GM10266 (cell line): ENCODE results near the gene SENP5.
"Not testable (repeated sequence)": the region's sequence is repeated elsewhere in the genome, so short reads cannot be mapped to it uniquely, and the experiment has no call there.

Experiments used
- DNase-seq: peaks from one replicate; pipeline ENCODE4 v3.0.0; 2012; ENCODE audit errors: extremely low spot score
- TF ChIP-seq, protein P1 (sequence below): IDR thresholded peaks from 2 replicates; pipeline ENCODE4 v1.5.1; 2012; ENCODE audit warnings: mild to moderate bottlenecking, low read depth; ENCODE audit not compliant: control insufficient read depth, insufficient read depth; ENCODE audit errors: missing control alignments

The SENP5 gene, protein sequence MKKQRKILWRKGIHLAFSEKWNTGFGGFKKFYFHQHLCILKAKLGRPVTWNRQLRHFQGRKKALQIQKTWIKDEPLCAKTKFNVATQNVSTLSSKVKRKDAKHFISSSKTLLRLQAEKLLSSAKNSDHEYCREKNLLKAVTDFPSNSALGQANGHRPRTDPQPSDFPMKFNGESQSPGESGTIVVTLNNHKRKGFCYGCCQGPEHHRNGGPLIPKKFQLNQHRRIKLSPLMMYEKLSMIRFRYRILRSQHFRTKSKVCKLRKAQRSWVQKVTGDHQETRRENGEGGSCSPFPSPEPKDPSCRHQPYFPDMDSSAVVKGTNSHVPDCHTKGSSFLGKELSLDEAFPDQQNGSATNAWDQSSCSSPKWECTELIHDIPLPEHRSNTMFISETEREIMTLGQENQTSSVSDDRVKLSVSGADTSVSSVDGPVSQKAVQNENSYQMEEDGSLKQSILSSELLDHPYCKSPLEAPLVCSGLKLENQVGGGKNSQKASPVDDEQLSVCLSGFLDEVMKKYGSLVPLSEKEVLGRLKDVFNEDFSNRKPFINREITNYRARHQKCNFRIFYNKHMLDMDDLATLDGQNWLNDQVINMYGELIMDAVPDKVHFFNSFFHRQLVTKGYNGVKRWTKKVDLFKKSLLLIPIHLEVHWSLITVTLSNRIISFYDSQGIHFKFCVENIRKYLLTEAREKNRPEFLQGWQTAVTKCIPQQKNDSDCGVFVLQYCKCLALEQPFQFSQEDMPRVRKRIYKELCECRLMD

DNA sequence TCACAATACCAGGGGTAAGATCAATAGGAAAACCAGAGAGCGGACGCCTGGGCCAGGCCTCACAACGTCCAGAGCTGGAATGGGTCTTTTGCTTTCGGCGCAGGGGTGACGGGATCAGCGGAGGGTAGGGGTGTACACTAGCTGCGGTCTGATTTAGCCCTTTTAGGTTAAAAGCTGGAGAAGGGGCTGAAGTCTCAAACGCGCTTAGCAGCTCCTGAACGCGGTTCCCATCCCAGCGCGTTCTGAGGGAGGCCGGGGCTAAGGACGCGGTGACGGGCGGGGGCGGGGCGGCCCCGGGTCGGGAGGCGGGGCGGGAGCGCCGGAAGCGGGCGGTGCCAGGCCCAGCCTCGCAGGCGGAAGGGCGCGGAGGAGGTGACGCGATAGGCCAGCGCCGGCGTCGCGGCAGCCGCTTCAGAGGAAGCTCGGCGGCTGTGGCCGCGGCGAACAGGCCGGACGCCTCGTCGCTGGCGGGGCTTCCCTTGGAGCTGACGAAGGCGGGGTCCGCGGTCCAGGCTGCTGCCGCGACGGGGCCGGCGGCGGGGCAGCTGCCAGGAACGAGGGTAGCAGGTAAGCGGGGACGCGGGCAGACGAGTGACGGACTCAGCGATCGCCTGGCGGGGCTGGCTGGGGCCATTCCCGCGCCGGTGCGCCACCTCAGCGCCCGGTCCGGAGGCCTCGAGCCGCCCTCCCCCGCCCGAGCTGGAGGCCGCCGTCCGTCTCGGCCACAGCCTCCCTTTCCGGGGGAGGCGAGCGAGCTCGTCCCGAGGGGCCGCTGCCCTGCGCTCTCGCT lies at the start of gene SENP5:
Gene SENP5, plus strand, starts transcription at position 414 of the 790 bp plus-strand sequence. CDS start 17,262 bp downstream, outside the sequence.
- peak; percentile 99 for DNase-seq
- TF ChIP-seq, protein P1, sequence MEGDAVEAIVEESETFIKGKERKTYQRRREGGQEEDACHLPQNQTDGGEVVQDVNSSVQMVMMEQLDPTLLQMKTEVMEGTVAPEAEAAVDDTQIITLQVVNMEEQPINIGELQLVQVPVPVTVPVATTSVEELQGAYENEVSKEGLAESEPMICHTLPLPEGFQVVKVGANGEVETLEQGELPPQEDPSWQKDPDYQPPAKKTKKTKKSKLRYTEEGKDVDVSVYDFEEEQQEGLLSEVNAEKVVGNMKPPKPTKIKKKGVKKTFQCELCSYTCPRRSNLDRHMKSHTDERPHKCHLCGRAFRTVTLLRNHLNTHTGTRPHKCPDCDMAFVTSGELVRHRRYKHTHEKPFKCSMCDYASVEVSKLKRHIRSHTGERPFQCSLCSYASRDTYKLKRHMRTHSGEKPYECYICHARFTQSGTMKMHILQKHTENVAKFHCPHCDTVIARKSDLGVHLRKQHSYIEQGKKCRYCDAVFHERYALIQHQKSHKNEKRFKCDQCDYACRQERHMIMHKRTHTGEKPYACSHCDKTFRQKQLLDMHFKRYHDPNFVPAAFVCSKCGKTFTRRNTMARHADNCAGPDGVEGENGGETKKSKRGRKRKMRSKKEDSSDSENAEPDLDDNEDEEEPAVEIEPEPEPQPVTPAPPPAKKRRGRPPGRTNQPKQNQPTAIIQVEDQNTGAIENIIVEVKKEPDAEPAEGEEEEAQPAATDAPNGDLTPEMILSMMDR: no peak

DNA sequence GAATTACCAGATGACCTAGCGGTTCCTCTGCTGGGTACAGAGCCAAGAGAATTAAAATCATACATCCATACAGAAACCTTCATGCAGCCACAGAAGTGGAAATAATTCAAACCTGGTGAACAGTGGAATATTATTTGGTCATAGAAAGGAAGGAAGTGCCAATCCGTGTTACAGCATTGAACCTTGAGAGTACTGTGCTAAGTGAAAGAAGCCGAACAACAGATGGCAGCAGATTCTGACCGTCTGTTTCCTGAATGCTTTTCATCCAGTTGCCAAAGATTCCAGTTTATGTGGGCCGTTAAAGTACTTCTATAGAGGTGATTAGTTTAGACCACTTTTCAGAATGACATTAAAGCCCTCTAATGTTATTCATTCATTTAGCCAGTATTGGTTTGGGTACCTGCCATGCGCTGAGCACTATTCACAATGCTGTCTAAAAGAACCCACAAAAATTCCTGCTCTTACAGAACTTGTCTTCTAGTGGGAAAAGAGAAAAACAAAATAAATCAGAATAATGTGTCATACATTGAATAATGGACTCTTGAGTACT lies 45.8 kb upstream of the SENP5 start:
- TF ChIP-seq, protein P1: no peak
- no peak for DNase-seq

DNA sequence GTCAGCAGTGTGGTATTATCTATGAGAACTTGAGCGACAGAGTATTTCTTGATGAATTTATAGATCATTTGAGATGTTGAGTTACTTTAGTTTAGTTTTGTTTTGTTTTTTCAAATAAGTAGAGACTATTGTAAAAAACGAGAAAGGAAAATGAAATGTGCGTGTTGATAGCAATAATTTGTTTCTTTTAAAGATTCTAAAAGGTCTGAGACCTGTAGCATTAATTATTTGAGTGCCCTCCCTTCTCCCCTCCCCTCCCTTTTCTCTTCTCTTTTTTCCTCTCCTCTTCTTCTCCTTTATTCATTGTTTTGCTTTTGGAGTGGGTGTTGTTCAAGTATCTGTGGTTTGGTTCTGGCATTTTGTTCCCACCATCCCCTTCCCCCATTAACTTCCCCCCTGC lies 38.1 kb upstream of the SENP5 start:
- DNase-seq: not testable (repeated sequence)

DNA sequence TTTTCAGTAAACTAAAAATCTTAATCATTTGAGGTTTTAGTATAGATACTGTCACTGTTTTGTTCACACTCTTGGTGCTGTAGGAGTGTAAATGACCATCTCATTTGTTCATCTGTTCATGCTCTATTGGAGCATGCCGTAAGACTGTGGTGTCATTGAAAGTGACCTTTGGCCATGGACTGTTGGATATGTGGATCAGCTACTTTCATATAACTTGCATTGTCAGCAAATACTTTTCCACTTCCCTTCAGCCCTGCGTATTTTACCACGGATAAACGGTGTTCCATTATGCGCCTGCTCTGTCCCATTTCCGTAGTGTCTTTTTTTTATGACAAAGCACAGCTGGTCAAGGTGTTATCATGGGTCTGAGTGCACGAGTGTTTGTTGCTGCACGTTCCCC lies 32.6 kb upstream of the SENP5 start:
- DNase-seq: no peak
- TF ChIP-seq, protein P1: no peak

DNA sequence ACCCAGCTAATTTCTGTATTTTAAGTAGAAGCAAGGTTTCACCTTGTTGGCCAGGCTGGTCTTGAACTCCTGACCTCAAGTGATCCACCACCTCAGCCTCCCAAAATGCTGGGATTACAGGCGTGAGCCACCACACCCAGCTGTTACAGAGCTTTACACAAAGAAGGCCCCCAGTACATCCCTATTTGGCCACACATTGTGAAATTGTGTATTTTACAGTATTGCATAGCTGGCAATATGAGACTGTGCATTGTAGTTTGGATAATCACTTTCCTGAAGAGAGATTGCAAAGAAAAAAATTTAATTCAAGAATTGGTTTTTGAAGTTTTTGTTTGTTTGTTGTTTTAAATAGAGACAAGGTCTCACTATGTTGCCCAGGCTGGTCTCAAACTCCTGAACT lies 31.1 kb upstream of the SENP5 start:
- DNase-seq: not testable (repeated sequence)

DNA sequence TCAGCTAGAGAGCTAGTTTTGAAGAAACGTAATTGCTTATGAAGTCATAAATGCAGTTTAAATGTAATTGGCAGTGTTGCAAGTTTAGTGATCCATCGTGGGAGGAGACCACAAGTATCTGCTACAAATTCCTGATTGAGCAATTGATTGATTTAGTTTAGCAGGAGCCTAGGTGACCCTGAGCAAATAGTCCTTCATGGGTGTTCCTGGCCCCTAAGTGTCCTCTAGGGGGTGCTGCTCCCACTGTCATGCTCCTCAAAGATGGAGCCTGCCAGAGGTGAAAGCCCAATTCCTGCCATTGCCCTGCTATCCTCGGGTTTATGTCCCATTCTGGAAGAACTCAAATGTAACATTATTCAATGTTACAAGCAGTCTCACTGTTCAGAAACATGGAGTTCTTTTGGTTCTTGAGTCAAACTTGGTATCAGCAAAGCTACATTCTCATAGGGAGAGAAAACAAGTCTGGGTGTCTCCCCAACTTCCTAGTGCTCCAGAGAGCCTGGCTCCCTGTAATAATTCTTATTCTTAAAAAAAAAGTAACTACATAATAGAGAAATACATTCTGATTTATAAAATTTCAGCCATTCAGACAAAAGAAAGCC lies 29.8 kb upstream of the SENP5 start:
- peak; percentile 90 for DNase-seq

DNA sequence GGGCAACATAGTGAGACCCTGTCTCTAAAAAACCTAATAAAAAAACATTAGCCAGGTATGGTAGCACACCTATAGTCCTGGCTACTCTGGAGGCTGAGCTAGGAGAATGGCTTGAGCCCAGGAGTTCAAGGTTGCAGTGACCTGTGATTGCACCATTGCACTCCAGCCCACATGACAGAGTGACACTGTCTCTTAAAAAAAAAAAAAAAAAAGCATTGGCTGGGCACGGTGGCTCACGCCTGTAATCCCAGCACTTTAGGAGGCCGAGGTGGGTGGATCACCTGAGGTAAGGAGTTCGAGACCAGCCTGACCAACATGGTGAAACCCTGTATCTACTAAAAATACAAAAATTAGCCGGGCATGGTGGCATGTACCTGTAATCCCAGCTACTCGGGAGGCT lies 28.4 kb upstream of the SENP5 start:
- not testable (repeated sequence) for DNase-seq

More for the DNA sequence above, 29.8 kb upstream of the SENP5 start:
- TF ChIP-seq, protein P1: peak; percentile 95
